ENCODE results near the gene SPDYE6.
"Not testable (repeated sequence)": the region's sequence is repeated elsewhere in the genome, so short reads cannot be mapped to it uniquely, and the experiment has no call there.

Gene SPDYE6, protein sequence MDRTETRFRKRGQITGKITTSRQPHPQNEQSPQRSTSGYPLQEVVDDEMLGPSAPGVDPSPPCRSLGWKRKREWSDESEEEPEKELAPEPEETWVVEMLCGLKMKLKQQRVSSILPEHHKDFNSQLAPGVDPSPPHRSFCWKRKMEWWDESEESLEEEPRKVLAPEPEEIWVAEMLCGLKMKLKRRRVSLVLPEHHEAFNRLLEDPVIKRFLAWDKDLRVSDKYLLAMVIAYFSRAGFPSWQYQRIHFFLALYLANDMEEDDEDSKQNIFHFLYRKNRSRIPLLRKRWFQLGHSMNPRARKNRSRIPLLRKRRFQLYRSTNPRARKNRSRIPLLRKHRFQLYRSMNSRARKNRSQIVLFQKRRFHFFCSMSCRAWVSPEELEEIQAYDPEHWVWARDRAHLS

DNA sequence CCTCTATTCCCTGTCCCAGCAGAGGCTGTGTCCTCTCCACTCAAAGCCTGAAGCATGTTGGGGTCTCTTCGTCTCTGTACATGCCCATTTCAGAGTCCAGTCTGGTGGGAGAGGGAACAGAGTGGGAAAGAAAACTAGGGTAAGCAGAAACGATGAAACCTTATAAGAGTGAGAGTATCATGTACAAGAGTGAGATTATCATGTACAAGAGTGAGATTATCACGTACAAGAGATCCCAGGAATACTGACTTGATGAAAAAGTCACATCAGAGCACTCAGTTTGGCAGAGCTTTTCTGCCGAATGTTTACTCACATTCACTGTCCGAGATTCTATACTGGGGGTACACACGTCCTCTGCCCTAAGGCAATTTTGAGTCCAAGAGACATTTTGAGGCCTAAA lies at the start of gene SPDYE6:
TSS of gene SPDYE6 (minus strand) at position 101 of the 400 bp plus-strand sequence. CDS start 421 bp downstream, outside the sequence.
- DNase-seq (ENCODE audit: low spot score): not testable (repeated sequence)

DNA sequence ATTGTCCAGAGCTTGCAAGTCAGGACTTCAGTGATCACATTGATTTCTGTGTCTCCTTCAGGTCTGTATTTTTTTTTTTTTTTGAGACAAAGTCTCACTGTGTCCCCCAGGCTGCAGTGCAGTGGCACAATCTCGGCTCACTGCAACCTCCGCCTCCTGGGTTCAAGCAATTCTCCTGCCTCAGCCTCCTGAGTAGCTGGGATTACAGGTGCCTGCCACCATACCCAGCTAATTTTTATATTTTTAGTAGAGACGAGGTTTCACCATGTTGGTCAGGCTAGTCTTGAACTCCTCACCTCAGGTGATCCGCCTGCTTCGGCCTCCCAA lies 48.6 kb upstream of the SPDYE6 start:
- not testable (repeated sequence) for DNase-seq (ENCODE audit: low spot score)

DNA sequence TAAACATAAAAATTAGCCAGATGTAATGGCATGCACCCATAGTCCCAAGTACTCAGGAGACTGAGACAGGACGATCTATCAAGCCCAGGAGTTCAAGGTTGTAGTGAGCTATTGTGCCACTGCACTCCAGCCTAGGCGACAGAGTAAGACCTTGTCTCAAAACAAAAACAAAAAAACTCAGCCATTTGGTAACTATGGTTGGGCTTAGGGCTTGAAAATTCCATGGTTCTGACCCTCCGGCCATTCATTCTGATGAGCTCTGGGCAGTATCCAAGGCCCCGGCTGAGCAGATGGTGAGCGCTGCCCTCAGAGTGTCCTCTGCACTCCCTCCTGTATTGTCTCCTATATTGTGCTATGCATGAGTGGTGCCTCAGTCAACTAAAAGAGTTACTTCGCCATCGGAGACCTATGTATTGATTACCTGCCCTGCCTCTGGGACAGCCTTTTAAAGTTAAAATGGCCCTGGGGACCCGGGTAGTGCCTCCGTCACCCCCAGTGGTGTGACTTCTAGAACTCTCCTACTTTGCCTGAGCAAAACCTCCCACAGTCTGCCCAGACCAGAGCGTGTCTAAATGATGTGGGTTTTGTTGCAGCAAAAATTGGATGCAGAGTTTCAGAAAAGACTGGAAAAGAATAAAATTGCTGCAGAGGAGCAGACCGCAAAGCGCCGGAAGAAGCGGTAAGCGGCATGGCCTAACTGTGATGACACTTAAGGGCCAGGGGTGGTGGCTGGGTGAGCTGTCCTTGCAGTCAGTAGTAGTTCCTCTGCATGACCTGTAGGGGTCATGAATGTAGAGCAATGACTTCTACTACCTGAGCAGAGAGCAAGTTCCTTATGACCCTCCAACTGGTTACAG lies 48.0 kb upstream of the SPDYE6 start:
- peak; percentile 73 for DNase-seq (ENCODE audit: low spot score)

DNA sequence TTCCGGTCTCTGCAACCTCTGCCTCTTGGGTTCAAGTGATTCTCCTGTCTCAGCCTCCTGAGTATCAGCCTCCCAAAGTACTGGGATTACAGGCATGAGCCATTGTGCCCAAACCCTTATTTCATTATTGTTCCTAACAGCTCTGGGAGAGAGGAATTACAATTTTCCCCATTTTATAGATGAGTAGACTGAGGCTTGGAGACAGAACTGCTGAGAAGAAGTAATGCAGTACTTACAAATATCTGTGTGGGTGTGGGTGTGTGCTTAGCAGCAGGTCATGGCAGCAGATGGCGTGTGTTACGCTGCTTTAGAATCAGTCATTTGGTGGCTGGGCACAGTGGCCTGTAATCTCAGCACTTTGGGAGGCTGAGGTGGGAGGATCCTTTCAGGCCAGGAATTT lies 47.3 kb upstream of the SPDYE6 start:
- DNase-seq (ENCODE audit: low spot score): no peak

DNA sequence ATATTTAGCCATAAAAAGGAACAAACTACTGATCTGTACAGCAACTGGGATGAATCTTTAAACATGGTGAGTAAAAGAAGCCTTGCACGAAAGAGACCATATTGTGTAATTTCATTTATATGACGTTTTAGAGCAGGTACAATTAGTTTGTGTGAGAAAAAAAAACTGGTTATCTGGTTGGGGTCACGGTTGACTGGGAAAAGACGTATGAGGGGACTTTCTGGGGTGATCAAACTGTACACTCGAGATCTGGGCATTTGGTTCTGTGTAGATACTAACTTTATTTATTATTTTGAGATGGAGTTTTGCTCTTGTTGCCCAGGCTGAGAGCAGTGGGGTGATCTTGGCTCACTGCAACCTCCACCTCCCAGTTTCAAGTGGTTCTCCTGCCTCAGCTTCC lies 44.1 kb upstream of the SPDYE6 start:
- no peak for DNase-seq (ENCODE audit: low spot score)

DNA sequence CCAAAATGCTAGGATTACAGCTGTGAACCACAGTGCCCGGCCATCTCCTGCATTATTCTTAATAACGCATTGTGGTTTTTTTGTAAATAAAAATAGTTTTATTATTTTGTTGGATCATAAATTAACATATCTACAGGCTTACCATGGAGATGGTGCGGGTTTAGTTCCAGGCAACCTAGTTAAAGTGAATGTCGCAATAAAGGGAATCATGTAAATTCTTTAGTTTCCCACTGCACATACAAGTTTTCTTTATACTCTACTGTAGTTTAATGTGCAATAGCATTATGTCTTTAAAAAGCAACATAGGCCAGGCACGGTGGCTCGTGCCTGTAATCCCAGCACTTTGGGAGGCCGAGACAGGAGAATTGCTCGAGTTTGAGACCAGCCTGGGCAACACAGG lies 42.3 kb upstream of the SPDYE6 start:
- DNase-seq (ENCODE audit: low spot score): no peak

DNA sequence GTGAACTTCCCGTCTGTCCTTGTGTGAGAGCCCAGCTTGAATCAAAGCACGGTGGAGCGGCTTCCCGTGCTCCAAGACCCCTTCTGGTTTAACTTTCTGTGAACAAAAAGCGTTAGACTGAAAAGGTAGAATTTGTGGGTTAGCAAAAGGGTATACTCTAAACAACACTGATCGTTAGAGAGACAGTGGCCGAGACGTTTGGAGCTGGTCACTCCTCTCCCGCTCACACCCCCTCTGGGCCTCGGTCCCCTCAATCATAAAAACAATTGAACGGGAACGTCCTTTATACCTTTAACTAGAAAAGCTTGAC lies 40.4 kb upstream of the SPDYE6 start:
- no peak for DNase-seq (ENCODE audit: low spot score)

DNA sequence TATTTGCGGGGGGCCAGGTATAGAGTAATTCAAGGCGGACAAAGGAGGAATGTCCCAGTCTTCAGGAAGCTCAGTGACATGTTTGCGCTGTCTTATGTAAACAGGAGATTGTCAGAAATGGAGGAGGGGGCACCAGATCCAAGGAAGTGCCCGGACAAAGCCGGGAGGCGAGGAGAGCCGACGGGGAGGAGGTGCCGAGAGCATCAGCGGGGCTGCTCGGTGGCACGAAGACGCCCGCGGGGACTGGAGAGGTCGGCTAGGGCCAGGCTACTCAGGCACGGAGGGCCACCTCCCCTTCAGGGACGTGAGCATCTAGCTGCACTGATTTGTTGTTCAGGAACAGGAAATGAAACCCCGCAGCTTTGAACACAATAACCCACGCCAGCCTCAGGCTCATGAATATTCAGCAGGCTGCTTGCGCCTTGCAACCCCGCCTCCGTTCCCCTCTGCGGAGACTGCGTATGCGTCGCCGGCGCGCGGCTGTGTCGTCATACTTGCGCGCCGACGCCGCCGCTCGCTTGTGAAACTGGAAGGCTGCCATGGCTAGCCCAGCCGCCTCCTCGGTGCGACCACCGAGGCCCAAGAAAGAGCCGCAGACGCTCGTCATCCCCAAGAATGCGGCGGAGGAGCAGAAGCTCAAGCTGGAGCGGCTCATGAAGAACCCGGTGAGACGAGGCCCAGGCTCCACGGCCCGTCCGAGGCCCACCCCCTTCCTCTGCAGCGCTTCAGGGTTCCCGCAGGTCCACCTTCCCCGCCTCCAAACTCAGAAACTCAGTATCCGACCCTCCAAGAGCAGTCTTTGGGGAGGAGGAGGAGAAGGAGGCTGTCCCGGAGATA lies 39.8 kb upstream of the SPDYE6 start, which contains the start of gene PRKRIP1:
TSS of gene PRKRIP1 (plus strand) at position 491 of the 837 bp plus-strand sequence. CDS start at position 540, 49 bp downstream.
- DNase-seq (ENCODE audit: low spot score): peak; percentile 94

DNA sequence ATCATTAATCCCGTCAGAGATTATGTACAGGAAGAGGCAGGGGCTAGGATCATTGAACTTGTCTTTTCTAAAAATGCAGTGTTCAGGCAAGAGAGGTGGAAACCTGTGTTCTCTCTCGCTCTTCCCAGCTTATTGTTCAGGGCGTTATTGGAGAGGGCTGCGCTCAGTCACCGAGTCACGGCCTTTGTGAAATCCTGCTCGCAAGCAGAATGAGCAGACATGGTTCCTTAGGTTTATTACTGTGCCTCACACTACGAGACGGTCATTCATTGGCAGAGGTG lies 39.3 kb upstream of the SPDYE6 start:
- DNase-seq (ENCODE audit: low spot score): no peak

DNA sequence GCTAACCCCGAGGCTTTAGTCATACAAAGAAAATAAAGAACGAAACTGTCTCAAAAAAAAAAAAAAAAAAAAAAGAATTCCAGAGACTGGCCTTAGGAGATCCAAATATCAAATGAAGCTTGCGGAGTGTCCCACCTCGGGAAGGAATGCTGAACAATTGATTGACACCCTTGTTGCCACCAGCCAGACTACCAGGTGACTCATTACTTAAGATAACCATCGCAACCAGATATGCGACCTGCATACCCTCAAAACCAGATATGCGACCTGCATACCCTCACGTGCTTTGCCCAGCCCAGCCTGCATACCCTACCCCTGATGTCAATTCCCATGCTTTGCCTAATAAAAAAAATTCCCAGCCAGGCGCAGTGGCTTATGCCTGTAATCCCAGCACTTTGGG lies 37.2 kb upstream of the SPDYE6 start:
- DNase-seq (ENCODE audit: low spot score): no peak

DNA sequence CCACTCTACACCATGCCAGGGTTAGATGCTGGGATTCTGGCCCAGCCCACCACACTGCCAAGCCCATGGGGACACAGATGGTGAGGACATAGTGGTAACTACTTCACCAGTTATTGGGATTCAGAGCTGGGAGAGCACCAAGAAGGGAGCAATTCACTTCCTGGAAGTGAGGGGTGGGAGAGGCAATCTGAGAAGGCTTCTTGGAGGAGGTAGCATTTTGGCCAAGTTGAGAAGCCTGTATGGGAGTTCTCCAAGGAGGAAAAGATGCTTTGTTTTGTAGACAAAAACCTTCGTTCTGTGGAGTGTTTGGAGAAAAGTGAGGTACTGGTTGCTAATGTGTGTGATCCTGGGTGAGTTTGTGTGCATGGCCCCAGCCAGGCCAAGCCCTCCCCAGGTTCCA lies 36.1 kb upstream of the SPDYE6 start:
- no peak for DNase-seq (ENCODE audit: low spot score)

DNA sequence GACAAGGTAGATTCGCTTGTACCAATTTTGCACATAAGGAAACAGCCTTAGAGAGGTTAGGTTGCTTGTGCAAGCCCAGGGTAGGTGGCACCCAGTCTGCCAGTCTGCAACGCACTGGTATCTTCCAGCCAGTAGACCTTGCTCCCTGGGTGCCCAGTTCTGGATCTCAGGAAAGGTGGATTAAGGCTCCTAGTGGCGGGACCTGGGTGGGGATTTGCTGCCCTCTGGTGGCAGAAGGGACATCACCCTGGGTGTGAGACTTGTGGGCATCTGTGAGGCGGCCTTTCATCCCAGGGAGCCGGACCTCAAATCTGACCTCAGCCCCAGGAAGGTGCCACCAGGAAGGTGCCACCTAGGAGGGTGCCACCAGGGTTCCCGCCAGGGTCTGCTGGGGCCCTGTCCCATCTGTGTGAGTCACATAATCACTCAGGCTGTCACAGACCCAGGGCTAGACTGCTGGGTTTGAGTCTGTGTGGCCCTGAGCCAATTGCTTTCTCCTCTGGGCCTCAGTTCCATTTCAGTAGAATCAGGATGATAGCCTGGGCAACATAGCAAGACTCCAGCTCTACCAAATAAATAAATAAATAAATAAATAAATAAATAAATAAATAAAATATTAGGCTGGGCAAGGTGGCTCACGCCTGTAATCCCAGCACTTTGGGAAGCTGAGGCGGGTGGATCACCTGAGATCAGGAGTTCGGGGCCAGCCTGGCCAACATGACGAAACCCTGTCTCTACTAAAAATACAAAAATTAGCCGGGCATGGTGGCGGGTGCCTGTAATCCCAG lies 34.6 kb upstream of the SPDYE6 start:
- peak; percentile 69 for DNase-seq (ENCODE audit: low spot score)

DNA sequence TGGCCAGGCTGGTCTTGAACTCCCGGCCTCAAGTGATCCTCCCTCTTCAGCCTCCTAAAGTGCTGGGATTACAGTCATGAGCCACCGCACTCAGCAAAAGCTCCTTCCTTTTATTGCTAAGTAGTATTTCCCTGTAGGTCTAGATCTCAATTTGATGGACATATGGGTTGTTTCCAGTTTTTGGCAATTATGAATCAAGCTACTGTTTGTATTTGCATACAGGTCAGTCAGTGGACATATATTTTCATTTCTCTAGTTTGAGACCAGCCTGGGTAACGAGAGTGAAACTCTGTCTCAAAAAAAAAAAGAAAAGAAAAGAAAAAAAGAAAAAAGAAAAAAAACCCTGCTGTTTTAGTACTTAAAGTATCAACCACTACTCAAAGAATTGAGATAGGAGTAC lies 33.6 kb upstream of the SPDYE6 start:
- no peak for DNase-seq (ENCODE audit: low spot score)

DNA sequence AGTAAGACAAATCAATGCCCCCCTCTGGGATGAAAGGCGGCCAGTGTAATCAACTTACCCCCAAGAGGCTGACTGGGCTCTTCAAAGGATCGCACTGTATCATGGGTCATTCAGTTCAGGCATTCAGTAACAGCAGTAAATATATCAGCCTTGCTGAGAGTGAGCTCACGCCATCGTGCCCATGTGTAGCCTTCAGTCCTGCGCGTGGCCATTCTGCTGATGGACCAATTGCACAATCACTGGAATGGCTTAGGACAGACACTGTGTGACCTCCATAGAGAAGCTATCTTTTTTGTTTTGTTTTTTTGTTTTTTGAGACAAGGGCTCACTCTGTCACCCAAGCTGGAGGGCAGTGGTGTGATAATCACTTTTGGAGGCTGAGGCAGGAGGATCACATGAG lies 30.8 kb upstream of the SPDYE6 start:
- DNase-seq (ENCODE audit: low spot score): no peak

DNA sequence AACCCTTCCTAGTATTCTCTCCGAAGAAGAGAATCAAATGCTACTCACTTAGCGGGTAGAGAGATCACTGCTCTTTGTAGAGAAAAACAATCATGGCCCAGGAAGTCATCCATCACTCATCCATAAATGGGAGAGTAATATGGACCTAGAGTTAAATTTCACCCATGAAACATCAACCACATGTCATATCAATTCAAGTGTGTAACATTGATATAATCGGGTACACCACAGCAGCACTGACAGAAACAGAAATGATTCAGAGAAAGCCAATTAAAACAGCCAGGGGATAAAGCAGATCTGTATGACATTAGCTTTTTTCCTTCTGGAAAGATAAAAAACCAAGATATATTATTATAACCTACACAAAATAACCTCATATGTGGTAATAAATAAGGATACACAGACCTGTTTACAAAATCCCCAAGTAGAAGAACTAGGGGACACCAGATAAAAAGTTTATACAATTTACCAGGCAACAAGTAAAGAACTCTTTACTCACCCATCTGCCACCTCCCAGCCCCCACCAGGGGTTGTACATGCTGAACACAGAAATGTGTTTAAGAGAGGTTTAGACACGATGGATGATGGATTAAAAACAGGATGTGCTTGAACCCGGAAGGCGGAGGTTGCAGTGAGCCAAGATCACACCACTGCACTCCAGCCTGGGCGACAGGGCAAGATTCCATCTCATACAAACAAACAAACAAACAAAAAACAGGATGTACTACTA lies 25.6 kb upstream of the SPDYE6 start:
- DNase-seq (ENCODE audit: low spot score): not testable (repeated sequence)

DNA sequence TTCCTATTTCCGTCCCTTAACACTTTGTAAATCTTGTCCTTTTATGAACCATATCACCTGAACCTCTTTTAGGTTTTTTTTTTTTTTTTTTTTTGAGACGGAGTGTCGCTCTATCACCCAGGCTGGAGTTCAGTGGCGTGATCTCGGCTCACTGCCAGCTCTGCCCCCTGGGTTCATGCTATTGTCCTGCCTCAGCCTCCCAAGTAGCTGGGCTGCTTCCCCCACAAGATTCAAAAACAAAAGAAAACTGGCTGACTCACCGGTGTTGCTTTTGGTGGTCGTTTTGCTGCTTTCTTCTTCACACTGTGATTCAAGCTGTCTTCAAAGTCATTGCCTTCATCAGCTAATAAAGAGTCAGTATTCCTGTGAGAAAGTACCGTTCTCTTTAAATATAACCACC lies 24.6 kb upstream of the SPDYE6 start:
- DNase-seq (ENCODE audit: low spot score): not testable (repeated sequence)

DNA sequence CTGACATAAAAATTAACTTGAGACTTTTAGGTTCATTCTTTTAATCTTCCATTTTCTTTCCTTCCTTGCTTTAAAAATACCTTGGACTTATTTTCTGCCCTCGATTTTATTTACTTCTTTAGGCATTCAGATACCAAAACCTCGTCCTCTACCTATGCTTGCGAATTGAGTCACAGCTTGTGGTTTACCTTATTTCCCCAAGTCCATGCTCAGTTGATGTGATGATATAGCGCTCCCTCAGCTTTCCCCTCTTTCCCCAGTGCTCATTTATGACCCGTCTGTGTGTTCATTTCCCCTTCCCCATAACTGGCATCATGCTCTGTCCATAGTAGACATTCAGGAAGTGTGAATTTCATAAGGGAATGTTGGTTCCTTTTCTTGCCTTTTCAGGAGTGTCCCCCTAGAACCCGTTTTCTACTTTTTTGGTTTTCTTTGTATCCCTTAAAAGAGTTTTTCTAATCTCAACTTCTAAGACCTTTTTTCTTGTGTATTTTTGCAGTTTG lies 20.8 kb upstream of the SPDYE6 start:
- no peak for DNase-seq (ENCODE audit: low spot score)

DNA sequence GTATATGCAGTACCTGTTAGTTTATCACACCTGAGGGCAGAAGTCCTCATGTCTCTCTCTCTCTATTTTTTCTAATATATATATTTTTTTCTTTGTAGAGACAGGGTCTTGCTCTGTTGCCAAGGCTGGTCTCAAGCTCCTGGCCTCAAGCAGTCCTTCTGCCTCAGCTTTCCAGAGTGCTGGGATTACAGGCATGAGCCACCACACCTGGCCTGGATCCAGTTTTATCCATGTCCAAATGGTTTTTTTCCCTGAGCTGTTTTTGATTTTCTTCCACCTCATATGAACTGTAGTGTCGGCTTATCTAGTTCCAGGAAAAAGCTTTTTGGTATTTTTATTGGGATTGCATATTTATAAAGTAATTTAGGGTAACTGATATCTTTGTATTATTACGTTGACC lies 16.6 kb upstream of the SPDYE6 start:
- DNase-seq (ENCODE audit: low spot score): not testable (repeated sequence)

DNA sequence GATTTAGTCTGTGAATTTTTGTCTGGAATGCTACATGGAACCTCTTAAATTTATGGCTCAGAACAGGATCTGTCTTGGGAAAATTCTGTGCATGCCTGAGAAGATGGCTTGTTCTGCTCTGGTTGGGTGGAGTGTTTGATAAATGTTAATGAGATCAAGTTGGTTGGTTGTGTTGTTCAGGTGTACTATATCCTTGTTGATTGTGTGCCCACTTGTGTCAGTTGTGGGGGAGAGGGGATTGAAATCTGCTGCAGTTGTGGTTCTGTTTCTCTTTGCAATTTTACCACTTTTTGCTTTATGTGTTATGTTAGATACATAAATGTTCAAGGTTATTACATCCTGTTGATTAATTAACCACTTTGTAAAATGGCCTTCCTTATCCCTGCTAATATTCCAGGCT lies 13.8 kb upstream of the SPDYE6 start:
- not testable (repeated sequence) for DNase-seq (ENCODE audit: low spot score)

DNA sequence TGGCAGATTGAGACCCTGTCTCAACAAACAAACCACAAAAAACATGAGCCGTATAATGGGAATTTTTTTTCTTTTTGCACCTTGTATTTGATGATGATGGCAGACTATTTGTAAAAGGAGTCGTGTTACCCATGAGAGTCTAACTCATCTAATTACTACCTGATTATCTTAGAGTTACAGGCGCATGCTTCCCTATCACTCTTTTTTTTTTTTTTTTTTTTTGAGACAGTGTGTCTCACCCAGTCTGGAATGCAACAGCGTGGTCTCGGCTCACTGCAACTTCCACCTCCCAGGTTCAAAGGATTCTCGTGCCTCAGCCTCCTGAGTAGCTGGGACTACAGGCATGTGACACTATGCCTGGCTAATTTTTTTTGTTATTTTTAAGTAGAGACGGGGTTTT lies 9.1 kb upstream of the SPDYE6 start:
- not testable (repeated sequence) for DNase-seq (ENCODE audit: low spot score)

DNA sequence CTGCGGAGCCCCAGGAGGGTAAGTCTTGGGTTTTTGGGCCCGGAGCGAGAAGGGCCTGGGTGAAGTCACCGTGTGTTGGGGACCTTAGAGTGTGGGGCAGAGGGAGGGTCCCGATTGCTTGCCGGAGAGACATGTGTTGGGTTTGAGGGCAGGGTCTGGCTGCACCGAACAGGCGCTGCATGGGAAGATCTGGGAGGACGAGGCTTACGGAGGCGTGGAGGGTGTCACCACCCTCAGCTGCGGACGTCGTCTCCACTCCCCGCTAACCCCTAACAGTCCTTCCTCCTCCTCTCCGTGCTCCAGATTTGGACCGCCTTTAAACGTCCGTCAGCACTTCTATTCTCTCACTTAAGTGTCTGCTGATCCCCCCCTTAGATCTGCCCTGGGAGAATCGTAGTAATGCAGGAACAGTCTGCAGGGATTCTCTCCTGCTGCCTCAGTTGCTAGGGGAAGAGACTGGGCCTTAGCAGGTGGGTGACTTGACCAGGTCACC lies 8.2 kb upstream of the SPDYE6 start:
- peak; percentile 4 for DNase-seq (ENCODE audit: low spot score)
